HEK293 (cell line): ENCODE measurements around the gene COL9A2.

Experiments
- CTCF ChIA-PET: fragments of 350-600 bp; formaldehyde crosslinking; extraction: SDS; loops from one replicate; lab custom pipeline; 2021; ENCODE audit warnings: antibody characterized with exemption; lab: Yijun Ruan, JAX
- POLR2A ChIA-PET: fragments of 300-600 bp; formaldehyde crosslinking; extraction: SDS; loops from one replicate; lab custom pipeline; 2020; ENCODE audit warnings: antibody characterized with exemption, inconsistent platforms; lab: Yijun Ruan, JAX
- H3K27ac ChIP-seq: fragments of 200-500 bp; sonication (Bioruptor generic); 2 replicates; pipeline ENCODE4 v1.5.1; 2014; ENCODE audit warnings: low read depth, low read length, control low read depth, inconsistent platforms; ENCODE audit errors: extremely low read depth
- H3K36me3 ChIP-seq, 2 experiments: fragments of 200-500 bp in 1 of 2; sonication (Bioruptor generic) in 1 of 2; 1 replicate in 1 of 2; 2 replicates in 1 of 2; pipeline ENCODE4 v1.5.1; 2014 to 2017; ENCODE audit warnings: inconsistent platforms in 2 of 2, low read length in 2 of 2; ENCODE audit not compliant: control insufficient read depth in 2 of 2, insufficient read depth in 1 of 2
- H3K4me1 ChIP-seq: fragments of 200-500 bp; sonication (Bioruptor generic); 2 replicates; pipeline ENCODE4 v1.5.1; 2014; ENCODE audit warnings: mild to moderate bottlenecking, low read length, inconsistent platforms; ENCODE audit not compliant: control insufficient read depth, insufficient read depth
- H3K4me3 ChIP-seq: 2 replicates; pipeline ENCODE4 v1.5.1; 2011; ENCODE audit warnings: low read depth, mild to moderate bottlenecking, control low read depth, low read length, moderate library complexity
- H3K9me3 ChIP-seq: fragments of 200-500 bp; sonication (Bioruptor generic); 2 replicates; pipeline ENCODE4 v1.5.1; 2014; ENCODE audit warnings: low read depth, low read length, inconsistent platforms; ENCODE audit not compliant: control insufficient read depth, insufficient read depth
- EGR2 ChIP-seq: fragments of 450-650 bp; formaldehyde crosslinking; IDR thresholded peaks from 2 replicates; pipeline ENCODE4 v1.5.1; 2016; ENCODE audit warnings: low read depth, missing biosample characterization, missing genetic modification characterization
- IKZF3 ChIP-seq: fragments of 450-650 bp; IDR thresholded peaks from 2 replicates; pipeline ENCODE4 v1.5.0; 2018; ENCODE audit warnings: missing biosample characterization, mild to moderate bottlenecking, missing genetic modification characterization, moderate library complexity
- KLF7 ChIP-seq: fragments of 450-650 bp; formaldehyde crosslinking; IDR thresholded peaks from 2 replicates; pipeline ENCODE4 v1.5.1; 2016; ENCODE audit warnings: missing biosample characterization, missing genetic modification characterization, borderline replicate concordance
- KLF9 ChIP-seq: fragments of 450-650 bp; formaldehyde crosslinking; IDR thresholded peaks from 2 replicates; pipeline ENCODE4 v1.5.1; 2016; ENCODE audit warnings: missing biosample characterization, missing genetic modification characterization, low read depth
- MYNN ChIP-seq: fragments of 450-650 bp; formaldehyde crosslinking; IDR thresholded peaks from 2 replicates; pipeline ENCODE4 v1.5.1; 2016; ENCODE audit warnings: missing biosample characterization, missing genetic modification characterization, borderline replicate concordance
- ZNF114 ChIP-seq: fragments of 450-650 bp; formaldehyde crosslinking; IDR thresholded peaks from 2 replicates; pipeline ENCODE4 v1.5.0; 2017; ENCODE audit warnings: missing biosample characterization, missing genetic modification characterization
- ZNF223 ChIP-seq: fragments of 450-650 bp; formaldehyde crosslinking; IDR thresholded peaks from 2 replicates; pipeline ENCODE4 v1.5.1; 2016; ENCODE audit warnings: missing biosample characterization, missing genetic modification characterization
- ZNF324 ChIP-seq: fragments of 450-650 bp; formaldehyde crosslinking; IDR thresholded peaks from 2 replicates; pipeline ENCODE4 v1.5.1; 2016; ENCODE audit warnings: missing biosample characterization, missing genetic modification characterization
- ZNF37A ChIP-seq: fragments of 450-650 bp; IDR thresholded peaks from 2 replicates; pipeline ENCODE4 v1.5.1; 2018; ENCODE audit warnings: missing biosample characterization, missing genetic modification characterization
- ZNF514 ChIP-seq: fragments of 450-650 bp; formaldehyde crosslinking; IDR thresholded peaks from 2 replicates; pipeline ENCODE4 v1.5.1; 2016; ENCODE audit warnings: missing biosample characterization, missing genetic modification characterization
- ZNF530 ChIP-seq: fragments of 450-650 bp; formaldehyde crosslinking; IDR thresholded peaks from 2 replicates; pipeline ENCODE4 v1.5.1; 2016; ENCODE audit warnings: low read depth, missing biosample characterization, missing genetic modification characterization
- ZNF626 ChIP-seq: fragments of 450-650 bp; sonication (Bioruptor Pico); formaldehyde crosslinking; IDR thresholded peaks from 2 replicates; pipeline ENCODE4 v1.5.1; 2018; ENCODE audit warnings: missing biosample characterization, missing genetic modification characterization, inconsistent platforms
- ZNF830 ChIP-seq: fragments of 450-650 bp; IDR thresholded peaks from 2 replicates; pipeline ENCODE4 v1.5.0; 2018; ENCODE audit warnings: missing biosample characterization, missing genetic modification characterization, low read depth, mild to moderate bottlenecking, moderate library complexity
- TF ChIP-seq, protein P1 (sequence below): fragments of 450-650 bp; formaldehyde crosslinking; IDR thresholded peaks from 2 replicates; pipeline ENCODE4 v1.5.1; 2016; ENCODE audit warnings: missing biosample characterization, missing genetic modification characterization
- TF ChIP-seq, protein P2 (sequence below): fragments of 450-650 bp; formaldehyde crosslinking; IDR thresholded peaks from 2 replicates; pipeline ENCODE4 v1.5.1; 2016; ENCODE audit warnings: missing biosample characterization, missing genetic modification characterization
- TF ChIP-seq, protein P3 (sequence below): fragments of 450-650 bp; formaldehyde crosslinking; IDR thresholded peaks from 2 replicates; pipeline ENCODE4; 2016; ENCODE audit warnings: missing biosample characterization, missing genetic modification characterization
- TF ChIP-seq, protein P4 (sequence below): fragments of 450-650 bp; formaldehyde crosslinking; IDR thresholded peaks from 2 replicates; pipeline ENCODE4 v1.5.1; 2016; ENCODE audit warnings: missing biosample characterization, missing genetic modification characterization

COL9A2 gene

DNA sequence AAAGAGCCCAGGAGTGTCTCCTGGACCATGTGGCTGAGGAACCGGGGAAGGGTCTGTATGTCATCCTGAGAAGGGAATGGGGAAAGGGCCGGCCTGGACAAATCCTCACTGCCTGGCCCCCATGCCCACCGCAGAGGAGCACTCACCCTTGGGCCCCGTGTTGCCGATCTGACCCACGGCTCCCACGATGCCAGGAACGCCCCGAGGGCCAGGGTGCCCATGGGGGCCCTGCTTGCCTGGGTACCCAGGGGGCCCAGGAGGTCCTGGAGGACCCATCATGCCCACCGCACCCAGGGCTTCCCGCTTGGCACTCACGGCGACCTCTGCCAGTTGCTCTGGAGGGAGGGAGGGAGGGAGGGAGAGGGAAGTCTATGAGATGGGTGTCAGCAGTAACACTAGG is 14.6 kb downstream of the COL9A2 start (continued):
- TF ChIP-seq ZNF626 (no peak), KLF7 (tag by site-specific recombination) (no peak), EGR2 (tag by site-specific recombination) (no peak), ZNF530 (tag by site-specific recombination) (no peak), MYNN (tag by site-specific recombination) (no peak), KLF9 (no peak), ZNF223 (tag by site-specific recombination) (no peak)
- TF ChIP-seq, protein P1, sequence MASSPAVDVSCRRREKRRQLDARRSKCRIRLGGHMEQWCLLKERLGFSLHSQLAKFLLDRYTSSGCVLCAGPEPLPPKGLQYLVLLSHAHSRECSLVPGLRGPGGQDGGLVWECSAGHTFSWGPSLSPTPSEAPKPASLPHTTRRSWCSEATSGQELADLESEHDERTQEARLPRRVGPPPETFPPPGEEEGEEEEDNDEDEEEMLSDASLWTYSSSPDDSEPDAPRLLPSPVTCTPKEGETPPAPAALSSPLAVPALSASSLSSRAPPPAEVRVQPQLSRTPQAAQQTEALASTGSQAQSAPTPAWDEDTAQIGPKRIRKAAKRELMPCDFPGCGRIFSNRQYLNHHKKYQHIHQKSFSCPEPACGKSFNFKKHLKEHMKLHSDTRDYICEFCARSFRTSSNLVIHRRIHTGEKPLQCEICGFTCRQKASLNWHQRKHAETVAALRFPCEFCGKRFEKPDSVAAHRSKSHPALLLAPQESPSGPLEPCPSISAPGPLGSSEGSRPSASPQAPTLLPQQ (tag by site-specific recombination): no peak

DNA sequence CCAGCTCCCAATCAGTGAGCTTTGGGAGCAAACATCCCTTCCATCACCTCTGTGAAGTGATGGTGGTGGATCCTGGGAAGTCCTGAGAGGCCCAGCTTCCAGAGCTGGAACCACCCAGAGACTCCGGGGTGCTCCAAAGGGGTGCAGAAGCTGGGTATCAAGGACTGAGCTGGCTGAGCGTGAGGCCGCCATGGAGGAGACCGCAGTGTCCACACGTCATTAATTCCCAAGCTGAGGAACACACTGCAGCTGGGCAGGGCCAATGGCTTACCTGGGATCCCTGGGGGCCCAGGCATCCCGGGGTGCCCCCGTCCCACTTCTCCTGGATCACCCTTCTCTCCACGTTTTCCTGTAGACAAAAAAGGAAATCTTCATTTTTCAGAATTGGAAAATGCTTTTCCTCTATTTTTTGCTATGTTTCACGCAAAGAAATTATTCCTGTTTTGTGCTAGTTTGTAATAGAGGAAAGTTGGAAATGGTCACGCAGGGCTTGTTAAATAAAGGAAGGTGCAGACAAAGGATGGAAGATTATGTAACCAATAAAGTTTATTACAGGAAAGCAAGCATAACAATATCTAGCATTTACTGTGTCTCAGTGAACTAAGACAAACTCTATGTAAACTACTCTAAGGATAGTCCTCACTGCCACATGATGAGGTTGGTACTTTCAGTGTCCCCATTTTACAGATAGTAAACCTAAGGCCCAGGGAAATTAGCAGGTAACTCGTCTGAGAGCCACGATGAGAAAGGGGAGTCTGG is 15.4 kb downstream of the COL9A2 start:
- Histone ChIP-seq H3K4me3 (no peak overlapping the region), H3K9me3 (no peaks in the 10 kb centered on the region), H3K36me3 (no peaks in the 10 kb centered on the region), H3K4me1 (no peaks in the 10 kb centered on the region), H3K27ac (no peak overlapping the region)
- ChIA-PET POLR2A (no interaction called here), CTCF (no interaction called here)
- TF ChIP-seq IKZF3 (tag by site-specific recombination) (no peak), ZNF114 (tag by site-specific recombination) (no peak), KLF7 (tag by site-specific recombination) (no peak), ZNF514 (tag by site-specific recombination) (no peak), ZNF830 (no peak), ZNF37A (no peak), ZNF324 (tag by site-specific recombination) (no peak)
- TF ChIP-seq, protein P2, sequence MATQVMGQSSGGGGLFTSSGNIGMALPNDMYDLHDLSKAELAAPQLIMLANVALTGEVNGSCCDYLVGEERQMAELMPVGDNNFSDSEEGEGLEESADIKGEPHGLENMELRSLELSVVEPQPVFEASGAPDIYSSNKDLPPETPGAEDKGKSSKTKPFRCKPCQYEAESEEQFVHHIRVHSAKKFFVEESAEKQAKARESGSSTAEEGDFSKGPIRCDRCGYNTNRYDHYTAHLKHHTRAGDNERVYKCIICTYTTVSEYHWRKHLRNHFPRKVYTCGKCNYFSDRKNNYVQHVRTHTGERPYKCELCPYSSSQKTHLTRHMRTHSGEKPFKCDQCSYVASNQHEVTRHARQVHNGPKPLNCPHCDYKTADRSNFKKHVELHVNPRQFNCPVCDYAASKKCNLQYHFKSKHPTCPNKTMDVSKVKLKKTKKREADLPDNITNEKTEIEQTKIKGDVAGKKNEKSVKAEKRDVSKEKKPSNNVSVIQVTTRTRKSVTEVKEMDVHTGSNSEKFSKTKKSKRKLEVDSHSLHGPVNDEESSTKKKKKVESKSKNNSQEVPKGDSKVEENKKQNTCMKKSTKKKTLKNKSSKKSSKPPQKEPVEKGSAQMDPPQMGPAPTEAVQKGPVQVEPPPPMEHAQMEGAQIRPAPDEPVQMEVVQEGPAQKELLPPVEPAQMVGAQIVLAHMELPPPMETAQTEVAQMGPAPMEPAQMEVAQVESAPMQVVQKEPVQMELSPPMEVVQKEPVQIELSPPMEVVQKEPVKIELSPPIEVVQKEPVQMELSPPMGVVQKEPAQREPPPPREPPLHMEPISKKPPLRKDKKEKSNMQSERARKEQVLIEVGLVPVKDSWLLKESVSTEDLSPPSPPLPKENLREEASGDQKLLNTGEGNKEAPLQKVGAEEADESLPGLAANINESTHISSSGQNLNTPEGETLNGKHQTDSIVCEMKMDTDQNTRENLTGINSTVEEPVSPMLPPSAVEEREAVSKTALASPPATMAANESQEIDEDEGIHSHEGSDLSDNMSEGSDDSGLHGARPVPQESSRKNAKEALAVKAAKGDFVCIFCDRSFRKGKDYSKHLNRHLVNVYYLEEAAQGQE (tag by site-specific recombination): no peak
- TF ChIP-seq, protein P3, sequence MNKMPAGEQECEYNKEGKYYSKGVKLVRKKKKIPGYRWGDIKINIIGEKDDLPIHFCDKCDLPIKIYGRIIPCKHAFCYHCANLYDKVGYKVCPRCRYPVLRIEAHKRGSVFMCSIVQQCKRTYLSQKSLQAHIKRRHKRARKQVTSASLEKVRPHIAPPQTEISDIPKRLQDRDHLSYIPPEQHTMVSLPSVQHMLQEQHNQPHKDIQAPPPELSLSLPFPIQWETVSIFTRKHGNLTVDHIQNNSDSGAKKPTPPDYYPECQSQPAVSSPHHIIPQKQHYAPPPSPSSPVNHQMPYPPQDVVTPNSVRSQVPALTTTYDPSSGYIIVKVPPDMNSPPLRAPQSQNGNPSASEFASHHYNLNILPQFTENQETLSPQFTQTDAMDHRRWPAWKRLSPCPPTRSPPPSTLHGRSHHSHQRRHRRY: no peak
- TF ChIP-seq, protein P4, sequence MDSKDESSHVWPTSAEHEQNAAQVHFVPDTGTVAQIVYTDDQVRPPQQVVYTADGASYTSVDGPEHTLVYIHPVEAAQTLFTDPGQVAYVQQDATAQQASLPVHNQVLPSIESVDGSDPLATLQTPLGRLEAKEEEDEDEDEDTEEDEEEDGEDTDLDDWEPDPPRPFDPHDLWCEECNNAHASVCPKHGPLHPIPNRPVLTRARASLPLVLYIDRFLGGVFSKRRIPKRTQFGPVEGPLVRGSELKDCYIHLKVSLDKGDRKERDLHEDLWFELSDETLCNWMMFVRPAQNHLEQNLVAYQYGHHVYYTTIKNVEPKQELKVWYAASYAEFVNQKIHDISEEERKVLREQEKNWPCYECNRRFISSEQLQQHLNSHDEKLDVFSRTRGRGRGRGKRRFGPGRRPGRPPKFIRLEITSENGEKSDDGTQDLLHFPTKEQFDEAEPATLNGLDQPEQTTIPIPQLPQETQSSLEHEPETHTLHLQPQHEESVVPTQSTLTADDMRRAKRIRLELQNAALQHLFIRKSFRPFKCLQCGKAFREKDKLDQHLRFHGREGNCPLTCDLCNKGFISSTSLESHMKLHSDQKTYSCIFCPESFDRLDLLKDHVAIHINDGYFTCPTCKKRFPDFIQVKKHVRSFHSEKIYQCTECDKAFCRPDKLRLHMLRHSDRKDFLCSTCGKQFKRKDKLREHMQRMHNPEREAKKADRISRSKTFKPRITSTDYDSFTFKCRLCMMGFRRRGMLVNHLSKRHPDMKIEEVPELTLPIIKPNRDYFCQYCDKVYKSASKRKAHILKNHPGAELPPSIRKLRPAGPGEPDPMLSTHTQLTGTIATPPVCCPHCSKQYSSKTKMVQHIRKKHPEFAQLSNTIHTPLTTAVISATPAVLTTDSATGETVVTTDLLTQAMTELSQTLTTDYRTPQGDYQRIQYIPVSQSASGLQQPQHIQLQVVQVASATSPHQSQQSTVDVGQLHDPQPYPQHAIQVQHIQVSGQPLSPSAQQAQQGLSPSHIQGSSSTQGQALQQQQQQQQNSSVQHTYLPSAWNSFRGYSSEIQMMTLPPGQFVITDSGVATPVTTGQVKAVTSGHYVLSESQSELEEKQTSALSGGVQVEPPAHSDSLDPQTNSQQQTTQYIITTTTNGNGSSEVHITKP (tag by site-specific recombination): no peak
